GM12875 (cell line): ENCODE results near the gene PCDHGA2.
"Not testable (repeated sequence)": the region's sequence is repeated elsewhere in the genome, so short reads cannot be mapped to it uniquely, and the experiment has no call there.

Experiments used
- H3K4me3 ChIP-seq: one replicate; pipeline ENCODE4 v1.5.1; 2011; ENCODE audit warnings: low read depth, low read length, control low read depth
- CTCF ChIP-seq: IDR thresholded peaks from 2 replicates; pipeline ENCODE4 v1.5.1; 2011; ENCODE audit warnings: low read depth, mild to moderate bottlenecking, control low read depth, inconsistent platforms, low read length, moderate library complexity, borderline replicate concordance; ENCODE audit not compliant: insufficient read depth

Gene PCDHGA2

GRCh38 chr5:141342773-141343172 is 4.2 kb downstream of the PCDHGA2 start:
- no peak overlapping the region for H3K4me3 ChIP-seq
- TF ChIP-seq CTCF: no peak

DNA sequence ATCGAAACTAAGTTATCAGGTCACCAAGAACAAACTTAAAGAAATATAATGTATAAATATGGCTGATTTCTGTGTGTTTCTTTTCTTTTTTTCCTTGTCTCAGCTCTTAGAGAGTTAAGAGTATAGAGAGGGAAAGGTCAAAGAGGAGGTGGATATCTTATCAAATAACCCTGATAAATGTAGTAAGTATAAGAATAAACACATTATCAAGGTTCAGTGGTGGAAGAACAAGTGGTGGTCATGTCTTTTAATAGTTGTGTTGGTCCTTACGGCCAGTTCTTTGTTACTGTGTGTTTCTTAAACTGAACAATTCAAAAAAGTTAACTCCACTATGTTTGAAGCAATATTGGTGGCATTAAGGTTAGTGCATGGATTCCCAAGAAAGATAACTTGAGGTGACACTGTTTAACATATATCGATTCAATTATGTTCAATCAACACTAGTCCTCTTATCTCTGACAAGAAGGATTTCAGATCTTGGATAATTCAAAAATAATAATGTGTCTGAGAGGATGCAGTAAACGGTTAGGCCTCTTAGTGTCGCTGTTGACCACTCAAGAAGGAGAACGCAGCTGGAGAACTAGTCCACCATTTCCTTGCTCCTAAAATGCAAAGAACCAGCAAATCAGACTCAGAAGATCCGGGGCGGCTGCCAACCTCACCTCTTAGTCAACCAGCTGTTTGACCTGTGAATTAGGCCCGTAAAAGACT is 4.8 kb downstream of the PCDHGA2 start, which contains the start of gene PCDHGA3:
TSS of gene PCDHGA3 (plus strand) at position 588 of the 711 bp plus-strand sequence. CDS start 205 bp downstream, outside the sequence.
- H3K4me3 ChIP-seq: no peak within 1 kb of the TSS
- TF ChIP-seq CTCF: peak; percentile 29; the same call in 1 of the 2 replicates

GRCh38 chr5:141343953-141344463 is 5.4 kb downstream of the PCDHGA2 start:
- H3K4me3 ChIP-seq: no peak overlapping the region
- no peak for TF ChIP-seq CTCF

GRCh38 chr5:141345327-141345726 is 6.8 kb downstream of the PCDHGA2 start:
- no peak for TF ChIP-seq CTCF
- H3K4me3 ChIP-seq: no peak overlapping the region

- not testable (repeated sequence) for H3K4me3 ChIP-seq
These were observed 7.5 kb downstream of the PCDHGA2 start for GRCh38 chr5:141346017-141346416.

GRCh38 chr5:141349917-141350619 is 11.5 kb downstream of the PCDHGA2 start, which contains the start of gene PCDHGB1:
PCDHGB1 (plus strand) TSS chr5:141350099; CDS start chr5:141350261, 162 bp downstream.
- H3K4me3 ChIP-seq: no peak within 1 kb of the TSS
- TF ChIP-seq CTCF: peak; percentile 51; the same call in 1 of the 2 replicates

GRCh38 chr5:141351591-141351990 is 13.0 kb downstream of the PCDHGA2 start:
- no peak for TF ChIP-seq CTCF
- H3K4me3 ChIP-seq: no peak overlapping the region
